WTC11 (cell line): ENCODE results near the gene ARMCX2. TPM values are rescaled to one million over a fixed set of nuclear protein-coding genes. Genes with fewer than 3 reads are reported as not detected.

Experiments used
- ATAC-seq: fragments of 200-7000 bp; cut with Tn5 transposase; 2 replicates; pipeline ENCODE4 v1.10.0; 2021; ENCODE audit warnings: mild to moderate bottlenecking, moderate library complexity
- CTCF ChIA-PET: fragments of 300-600 bp; sonication (Branson Sonifier 250); formaldehyde crosslinking; loops from one replicate; lab custom pipeline; 2021; ENCODE audit warnings: antibody characterized with exemption; lab: Charles Lee
- POLR2A ChIA-PET: fragments of 350-600 bp; sonication (Branson Sonifier 250); formaldehyde crosslinking; loops from one replicate; lab custom pipeline; 2021; ENCODE audit warnings: antibody characterized with exemption; lab: Charles Lee
- DNase-seq: peaks from one replicate; pipeline ENCODE4 v3.0.0; 2021; ENCODE audit warnings: low spot score
- H3K27ac Mint-ChIP-seq: 2 replicates; pipeline ENCODE4 v1.8.0; 2021; ENCODE audit warnings: mixed read lengths
- H3K27me3 Mint-ChIP-seq: 2 replicates; pipeline ENCODE4 v1.8.0; 2021; ENCODE audit warnings: low read depth, mild to moderate bottlenecking, moderate library complexity, mixed read lengths
- H3K36me3 Mint-ChIP-seq: 2 replicates; pipeline ENCODE4 v1.8.0; 2021; ENCODE audit warnings: mixed read lengths
- H3K4me1 Mint-ChIP-seq: 2 replicates; pipeline ENCODE4 v1.8.0; 2022; ENCODE audit warnings: mixed read lengths
- H3K4me3 Mint-ChIP-seq: 2 replicates; pipeline ENCODE4 v1.8.0; 2021; ENCODE audit warnings: mild to moderate bottlenecking, moderate library complexity, mixed read lengths
- H3K9me3 Mint-ChIP-seq: 2 replicates; pipeline ENCODE4 v1.8.0; 2021; ENCODE audit warnings: mixed read lengths
- E2F1 ChIP-seq: sonication (generic); formaldehyde crosslinking; IDR thresholded peaks from 2 replicates; pipeline ENCODE4 v1.8.0; 2022; ENCODE audit warnings: mild to moderate bottlenecking, missing genetic modification reagents
- EMX1 ChIP-seq: fragments of 250-450 bp; sonication (Bioruptor Pico); IDR thresholded peaks from 2 replicates; pipeline ENCODE4 v1.8.0; 2021; ENCODE audit warnings: mild to moderate bottlenecking
- GTF2I ChIP-seq: fragments of 250-450 bp; sonication (Bioruptor Pico); conservative IDR thresholded peaks from 2 replicates; pipeline ENCODE4 v1.4.0; 2021; ENCODE audit warnings: mild to moderate bottlenecking
- IRF1 ChIP-seq: sonication (generic); formaldehyde crosslinking; IDR thresholded peaks from 2 replicates; pipeline ENCODE4 v1.8.0; 2023; ENCODE audit warnings: missing genetic modification reagents
- IRF2 ChIP-seq: sonication (generic); formaldehyde crosslinking; IDR thresholded peaks from 2 replicates; pipeline ENCODE4 v1.8.0; 2022; ENCODE audit warnings: low read depth, missing genetic modification reagents, borderline replicate concordance
- MXD4 ChIP-seq: fragments of 250-450 bp; sonication (Bioruptor Pico); IDR thresholded peaks from 2 replicates; pipeline ENCODE4 v1.8.0; 2021; ENCODE audit warnings: mild to moderate bottlenecking, moderate library complexity, borderline replicate concordance
- MYBL2 ChIP-seq: sonication (generic); formaldehyde crosslinking; IDR thresholded peaks from 2 replicates; pipeline ENCODE4 v1.8.1; 2023; ENCODE audit warnings: mild to moderate bottlenecking, moderate library complexity, missing genetic modification reagents
- NFATC4 ChIP-seq: fragments of 250-450 bp; sonication (Bioruptor Pico); IDR thresholded peaks from 2 replicates; pipeline ENCODE4 v1.9.0; 2021; ENCODE audit warnings: mild to moderate bottlenecking
- NR2C2 ChIP-seq: sonication (generic); formaldehyde crosslinking; IDR thresholded peaks from 2 replicates; pipeline ENCODE4 v1.8.0; 2022; ENCODE audit warnings: mild to moderate bottlenecking, missing genetic modification reagents
- NR3C1 ChIP-seq: sonication (generic); formaldehyde crosslinking; conservative IDR thresholded peaks from 2 replicates; pipeline ENCODE4 v1.8.1; 2023; ENCODE audit warnings: low read depth, mild to moderate bottlenecking, missing genetic modification reagents
- RELA ChIP-seq: sonication (generic); formaldehyde crosslinking; IDR thresholded peaks from 2 replicates; pipeline ENCODE4 v1.8.1; 2022; ENCODE audit warnings: missing genetic modification reagents, mild to moderate bottlenecking, borderline replicate concordance
- SMAD4 ChIP-seq: sonication (generic); formaldehyde crosslinking; IDR thresholded peaks from 2 replicates; pipeline ENCODE4 v1.8.0; 2022; ENCODE audit warnings: mild to moderate bottlenecking, missing genetic modification reagents
- ZNF317 ChIP-seq: sonication (generic); formaldehyde crosslinking; IDR thresholded peaks from 2 replicates; pipeline ENCODE4 v1.8.1; 2023; ENCODE audit warnings: low read depth, mild to moderate bottlenecking, moderate library complexity, missing genetic modification reagents, borderline replicate concordance
- ZNF532 ChIP-seq: fragments of 250-450 bp; sonication (Bioruptor Pico); IDR thresholded peaks from 2 replicates; pipeline ENCODE4 v1.9.0; 2021; ENCODE audit warnings: mild to moderate bottlenecking, borderline replicate concordance
- total RNA-seq: library from RNA; stranded (reverse); gene quantifications from 3 replicates; pipeline ENCODE4 v1.2.3, GENCODE V29; 2021
- TF ChIP-seq, protein P1 (sequence below): sonication (generic); formaldehyde crosslinking; conservative IDR thresholded peaks from 2 replicates; pipeline ENCODE4 v1.8.1; 2022; ENCODE audit warnings: mild to moderate bottlenecking, missing genetic modification reagents
- TF ChIP-seq, protein P2 (sequence below): sonication (generic); formaldehyde crosslinking; IDR thresholded peaks from 2 replicates; pipeline ENCODE4 v1.8.0; 2023; ENCODE audit warnings: mild to moderate bottlenecking, missing genetic modification reagents
- TF ChIP-seq, protein P3 (sequence below): sonication (generic); formaldehyde crosslinking; IDR thresholded peaks from 2 replicates; pipeline ENCODE4 v1.8.1; 2022; ENCODE audit warnings: mild to moderate bottlenecking, missing genetic modification reagents, moderate library complexity, borderline replicate concordance

ARMCX2 gene
- total RNA-seq, 1 experiment from 2014 or later, result 108 TPM

- DNase-seq (no peak), ATAC-seq (peak; percentile 54; the same call in 1 of the 2 replicates)
- Mint-ChIP-seq H3K27ac (peak overlapping the region; percentile 97), H3K9me3 (no peaks in the 10 kb centered on the region), H3K36me3 (no peaks in the 10 kb centered on the region), H3K27me3 (peaks cover 2% of the 10 kb centered on the region; the same call in 1 of the 2 replicates), H3K4me1 (peaks cover 55% of the 10 kb centered on the region), H3K4me3 (peak overlapping the region; percentile 41; the same call in 1 of the 2 replicates)
- TF ChIP-seq MYBL2 (CRISPR knock-in tag), result no peak
- TF ChIP-seq E2F1 (CRISPR knock-in tag), result no peak
- TF ChIP-seq, protein P1, sequence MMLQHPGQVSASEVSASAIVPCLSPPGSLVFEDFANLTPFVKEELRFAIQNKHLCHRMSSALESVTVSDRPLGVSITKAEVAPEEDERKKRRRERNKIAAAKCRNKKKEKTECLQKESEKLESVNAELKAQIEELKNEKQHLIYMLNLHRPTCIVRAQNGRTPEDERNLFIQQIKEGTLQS, result no peak
- TF ChIP-seq NR2C2 (CRISPR knock-in tag), result no peak
- TF ChIP-seq SMAD4 (CRISPR knock-in tag), result no peak
- TF ChIP-seq IRF1 (CRISPR knock-in tag), result no peak
- TF ChIP-seq, protein P2, sequence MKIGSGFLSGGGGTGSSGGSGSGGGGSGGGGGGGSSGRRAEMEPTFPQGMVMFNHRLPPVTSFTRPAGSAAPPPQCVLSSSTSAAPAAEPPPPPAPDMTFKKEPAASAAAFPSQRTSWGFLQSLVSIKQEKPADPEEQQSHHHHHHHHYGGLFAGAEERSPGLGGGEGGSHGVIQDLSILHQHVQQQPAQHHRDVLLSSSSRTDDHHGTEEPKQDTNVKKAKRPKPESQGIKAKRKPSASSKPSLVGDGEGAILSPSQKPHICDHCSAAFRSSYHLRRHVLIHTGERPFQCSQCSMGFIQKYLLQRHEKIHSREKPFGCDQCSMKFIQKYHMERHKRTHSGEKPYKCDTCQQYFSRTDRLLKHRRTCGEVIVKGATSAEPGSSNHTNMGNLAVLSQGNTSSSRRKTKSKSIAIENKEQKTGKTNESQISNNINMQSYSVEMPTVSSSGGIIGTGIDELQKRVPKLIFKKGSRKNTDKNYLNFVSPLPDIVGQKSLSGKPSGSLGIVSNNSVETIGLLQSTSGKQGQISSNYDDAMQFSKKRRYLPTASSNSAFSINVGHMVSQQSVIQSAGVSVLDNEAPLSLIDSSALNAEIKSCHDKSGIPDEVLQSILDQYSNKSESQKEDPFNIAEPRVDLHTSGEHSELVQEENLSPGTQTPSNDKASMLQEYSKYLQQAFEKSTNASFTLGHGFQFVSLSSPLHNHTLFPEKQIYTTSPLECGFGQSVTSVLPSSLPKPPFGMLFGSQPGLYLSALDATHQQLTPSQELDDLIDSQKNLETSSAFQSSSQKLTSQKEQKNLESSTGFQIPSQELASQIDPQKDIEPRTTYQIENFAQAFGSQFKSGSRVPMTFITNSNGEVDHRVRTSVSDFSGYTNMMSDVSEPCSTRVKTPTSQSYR (CRISPR knock-in tag), result no peak
- no peak for TF ChIP-seq EMX1
- TF ChIP-seq GTF2I, result no peak
- TF ChIP-seq RELA (CRISPR knock-in tag), result no peak
- TF ChIP-seq, protein P3, sequence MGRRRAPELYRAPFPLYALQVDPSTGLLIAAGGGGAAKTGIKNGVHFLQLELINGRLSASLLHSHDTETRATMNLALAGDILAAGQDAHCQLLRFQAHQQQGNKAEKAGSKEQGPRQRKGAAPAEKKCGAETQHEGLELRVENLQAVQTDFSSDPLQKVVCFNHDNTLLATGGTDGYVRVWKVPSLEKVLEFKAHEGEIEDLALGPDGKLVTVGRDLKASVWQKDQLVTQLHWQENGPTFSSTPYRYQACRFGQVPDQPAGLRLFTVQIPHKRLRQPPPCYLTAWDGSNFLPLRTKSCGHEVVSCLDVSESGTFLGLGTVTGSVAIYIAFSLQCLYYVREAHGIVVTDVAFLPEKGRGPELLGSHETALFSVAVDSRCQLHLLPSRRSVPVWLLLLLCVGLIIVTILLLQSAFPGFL (CRISPR knock-in tag), result no peak
- TF ChIP-seq IRF2 (CRISPR knock-in tag), result no peak
- TF ChIP-seq ZNF317 (CRISPR knock-in tag), result no peak
- no peak for TF ChIP-seq NFATC4 (CRISPR knock-in tag)
- no peak for TF ChIP-seq NR3C1 (CRISPR knock-in tag)
- TF ChIP-seq MXD4 (CRISPR knock-in tag), result no peak
- no peak for TF ChIP-seq ZNF532 (CRISPR knock-in tag)
- CTCF ChIA-PET, result interaction anchor here (2.2 kb wide), 1 partner anchor 72 kb away, joined by 9 read pairs; no protein-coding TSS in a partner anchor
- POLR2A ChIA-PET, result no interaction called here
These were observed 26.9 kb upstream of the ARMCX2 start for GRCh38 chrX:101686574-101686973.
